SK-N-SH (cell line): ENCODE data around the gene BNC2.

ENCODE experiments used
- CTCF ChIP-seq: fragments of 200-600 bp; sonication (generic); IDR thresholded peaks from 2 replicates; pipeline ENCODE4 v1.6.1; 2017; ENCODE audit warnings: antibody characterized with exemption, mild to moderate bottlenecking, moderate library complexity
- JUND ChIP-seq: IDR thresholded peaks from 2 replicates; pipeline ENCODE4 v1.4.0; 2012
- RFX5 ChIP-seq: IDR thresholded peaks from 2 replicates; pipeline ENCODE4 v1.6.1; 2012; ENCODE audit warnings: mild to moderate bottlenecking, improper control_type of control experiment, low read length

GRCh38 chr9:16815079-16815478 is 55.4 kb downstream of the BNC2 start:
- no peak for TF ChIP-seq CTCF
- TF ChIP-seq RFX5 = no peak
- no peak for TF ChIP-seq JUND
